Effector CD4-positive, alpha-beta T cell (primary cell): ENCODE measurements around the gene ERICH4.
"Not testable (repeated sequence)": the region's sequence is repeated elsewhere in the genome, so short reads cannot be mapped to it uniquely, and the experiment has no call there.

Experiments used
- DNase-seq: peaks from one replicate; pipeline ENCODE4 v3.0.0-alpha.2; 2020

Gene ERICH4

GRCh38 chr19:41435936-41436673 is 6.9 kb upstream of the ERICH4 start:
- no peak for DNase-seq

GRCh38 chr19:41436674-41436951 is 6.3 kb upstream of the ERICH4 start:
- DNase-seq, result no peak

DNA sequence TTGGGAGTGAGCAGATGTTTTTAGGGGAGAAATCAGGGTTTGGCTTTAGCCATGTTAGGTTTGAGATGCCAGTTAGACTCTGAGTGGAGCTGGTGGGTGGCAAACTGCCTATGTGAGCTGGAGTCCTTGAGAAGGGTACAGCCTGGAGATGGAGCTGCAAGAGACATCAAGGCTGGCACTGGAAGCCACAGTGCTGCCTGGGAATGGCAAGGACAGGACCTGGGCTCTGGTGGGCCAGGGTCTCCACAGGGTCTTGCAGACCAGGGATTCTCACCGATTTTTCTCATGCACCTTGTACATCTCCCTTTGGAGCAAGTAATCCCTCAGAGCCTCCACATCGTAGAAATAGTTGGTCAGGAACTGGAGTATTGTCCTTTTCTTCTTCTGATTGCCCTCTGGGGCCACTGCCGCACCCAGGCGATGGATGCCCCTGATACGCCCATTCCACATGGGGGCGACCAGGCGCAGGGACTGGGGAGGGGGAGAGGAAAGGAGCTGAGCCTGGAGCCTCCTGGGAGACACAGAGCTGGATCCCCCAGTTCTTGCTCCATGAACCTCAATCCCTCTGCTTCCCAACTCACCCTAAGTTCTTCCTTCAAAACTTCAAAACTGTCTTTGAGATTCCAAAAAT is 4.9 kb upstream of the ERICH4 start:
- DNase-seq, result no peak

DNA sequence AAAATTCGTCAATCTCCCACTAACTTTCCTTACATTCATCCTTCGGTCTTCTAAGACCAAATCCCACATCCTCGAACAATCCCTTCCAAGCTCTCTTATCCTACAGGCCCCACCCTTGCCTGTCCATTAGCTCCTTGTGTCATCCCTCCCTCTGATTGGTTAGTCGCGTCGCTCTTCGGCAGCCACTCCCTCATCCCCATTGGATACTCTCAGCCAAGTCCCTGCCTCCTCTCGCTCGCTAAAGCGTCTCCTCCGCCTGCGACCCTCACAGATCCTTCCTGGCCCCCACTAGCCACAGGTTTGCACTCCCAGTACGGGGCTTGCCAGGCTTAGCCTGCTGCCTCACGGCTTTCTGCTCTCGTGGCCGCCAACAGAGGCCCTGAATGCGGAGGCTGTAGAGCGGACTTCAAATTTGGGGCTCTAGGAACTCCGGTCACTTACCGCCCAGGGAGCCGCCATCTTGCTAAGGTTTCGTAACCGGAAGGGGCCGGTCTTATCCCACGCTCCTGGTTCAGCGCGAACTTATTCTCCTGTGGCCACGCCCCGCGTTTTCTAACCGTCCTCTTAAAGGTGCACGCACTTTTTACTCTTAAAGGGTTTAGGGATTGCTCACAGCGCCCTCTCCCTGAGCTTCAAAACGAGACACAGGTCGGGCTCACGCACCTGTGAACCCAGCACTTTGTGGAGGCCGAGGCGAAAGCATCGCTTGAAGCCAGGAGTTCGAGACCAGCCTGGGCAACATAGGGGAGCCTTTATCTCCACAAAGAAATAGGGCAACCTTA is 3.3 kb upstream of the ERICH4 start, which contains the start of gene DMAC2:
Gene DMAC2 (minus strand): TSS at position 472 of the 782 bp plus-strand sequence. CDS start 13 bp downstream, at position 459.
- peak; percentile 91 for DNase-seq

GRCh38 chr19:41441321-41441945 is 1.5 kb upstream of the ERICH4 start:
- DNase-seq, result no peak

DNA sequence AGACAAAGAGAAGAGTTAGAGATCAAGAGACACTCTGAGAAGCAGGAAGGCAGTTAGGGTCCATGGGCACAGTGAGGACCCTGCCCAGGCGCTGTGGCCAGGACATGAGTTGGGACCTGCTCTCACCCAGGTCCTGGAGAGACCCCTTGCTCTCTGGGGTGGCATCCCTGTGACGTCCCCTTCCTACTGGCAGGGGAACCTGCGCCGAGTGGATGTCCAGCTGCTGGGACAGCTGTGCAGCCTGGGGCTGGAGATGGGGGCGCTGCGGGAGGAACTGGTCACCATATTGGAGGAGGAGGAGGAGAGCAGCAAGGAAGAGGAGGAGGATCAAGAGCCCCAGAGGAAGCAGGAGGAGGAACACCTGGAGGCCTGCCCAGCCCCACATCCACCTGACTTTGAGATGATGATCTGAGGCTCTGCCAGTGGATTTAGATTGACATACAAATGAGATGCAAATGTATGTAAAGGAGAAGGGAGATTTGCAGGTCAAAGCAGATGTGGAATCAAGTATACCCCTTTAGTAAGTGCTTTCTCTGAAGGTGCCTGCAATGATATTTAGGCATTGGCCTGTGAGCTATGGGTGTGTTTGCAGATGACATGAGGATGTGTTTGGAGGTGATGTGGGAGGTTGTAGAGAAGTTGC is 978 bp downstream of the ERICH4 start:
- DNase-seq, result no peak

DNA sequence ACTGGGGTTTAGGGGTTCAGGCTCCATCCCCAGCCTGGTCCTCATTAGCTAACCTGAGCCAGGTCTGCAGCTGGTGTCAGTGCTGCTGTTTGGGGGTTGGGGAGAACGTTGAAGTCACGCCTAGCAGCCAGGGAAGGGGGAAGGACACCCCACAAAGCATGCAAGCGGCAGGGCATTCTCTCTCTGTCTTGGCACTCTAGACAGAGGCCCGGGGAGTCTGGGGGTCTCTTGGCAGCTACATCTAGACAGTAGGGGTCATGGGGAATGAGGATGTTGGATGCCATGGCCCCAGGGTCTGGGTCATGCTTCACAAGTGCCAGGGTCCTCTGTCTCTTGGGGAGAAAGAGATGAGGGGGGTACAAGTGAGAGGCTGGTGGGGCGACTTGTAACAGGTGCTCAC is 2.6 kb downstream of the ERICH4 start:
- DNase-seq, result no peak

GRCh38 chr19:41447732-41448332 is 4.9 kb downstream of the ERICH4 start:
- DNase-seq, result no peak

DNA sequence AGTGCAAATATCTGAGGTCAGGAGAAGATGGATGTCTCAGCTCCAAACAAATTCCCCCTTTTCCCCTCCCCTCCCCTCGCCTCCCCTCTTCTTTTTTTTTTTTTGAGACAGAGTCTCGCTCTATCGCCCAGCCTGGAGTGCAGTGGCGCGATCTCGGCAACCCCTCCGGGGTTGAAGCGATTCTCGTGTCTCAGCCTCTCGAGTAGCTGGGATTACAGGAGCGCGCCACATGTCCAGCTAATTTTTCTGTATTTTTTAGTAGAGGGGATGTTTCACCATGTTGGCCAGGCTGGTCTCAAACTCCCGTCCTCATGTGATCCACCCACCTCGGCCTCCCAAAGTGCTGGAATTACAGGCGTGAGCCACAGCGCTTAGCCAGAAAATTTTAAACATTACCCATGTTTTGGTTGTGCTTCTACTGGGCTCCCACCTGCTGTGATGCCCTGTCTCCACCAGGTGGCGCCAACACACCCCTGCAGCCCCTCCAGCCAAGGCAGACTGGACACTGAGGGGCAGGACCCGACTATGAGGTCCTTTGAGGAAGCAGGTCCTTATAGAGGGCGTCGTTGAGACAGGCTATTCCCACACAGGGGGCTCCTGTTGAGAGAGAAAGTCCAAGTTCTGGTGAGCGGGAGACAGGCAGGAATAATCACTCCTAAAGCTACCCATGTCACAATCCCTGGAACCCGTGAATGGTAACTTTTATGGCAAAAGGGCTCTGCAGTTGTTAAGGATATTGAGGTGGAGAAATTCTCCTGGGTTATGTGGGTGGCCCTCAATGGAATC is 6.3 kb downstream of the ERICH4 start:
- DNase-seq, result peak; percentile 64

- DNase-seq, result no peak
Measured at GRCh38 chr19:41449865-41450178, 6.9 kb downstream of the ERICH4 start.

- no peak for DNase-seq
Measured at GRCh38 chr19:41452584-41453275, 9.8 kb downstream of the ERICH4 start.

- no peak for DNase-seq
Measured at GRCh38 chr19:41455936-41456335, 13.0 kb downstream of the ERICH4 start.

DNA sequence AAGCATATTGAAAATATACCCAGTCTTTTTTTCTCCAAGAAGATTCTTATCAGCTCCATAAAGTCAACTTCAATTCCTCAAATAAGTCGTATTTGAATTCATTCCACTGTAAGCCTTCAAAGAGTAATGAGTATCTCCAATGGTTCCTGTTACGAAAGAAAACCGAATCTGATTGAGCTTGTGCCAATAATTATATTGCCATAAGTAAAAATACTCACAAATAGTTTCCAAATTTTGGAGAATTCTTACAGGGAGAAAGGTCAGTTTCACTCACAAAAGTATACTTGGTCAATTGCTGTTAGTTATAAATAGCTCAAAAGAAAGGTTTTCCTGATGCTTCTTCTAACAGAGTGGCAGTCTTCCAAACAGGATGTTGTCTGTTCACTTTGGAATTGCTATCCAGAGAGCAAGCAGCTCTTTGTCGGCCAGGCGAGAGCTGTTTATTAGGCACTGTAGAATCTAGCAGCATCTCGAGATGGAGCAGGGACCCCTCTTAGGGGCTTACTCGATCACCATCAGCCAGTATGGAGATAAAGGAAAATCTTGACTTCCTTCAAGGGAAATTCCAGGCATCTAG is 13.5 kb downstream of the ERICH4 start:
- no peak for DNase-seq

DNA sequence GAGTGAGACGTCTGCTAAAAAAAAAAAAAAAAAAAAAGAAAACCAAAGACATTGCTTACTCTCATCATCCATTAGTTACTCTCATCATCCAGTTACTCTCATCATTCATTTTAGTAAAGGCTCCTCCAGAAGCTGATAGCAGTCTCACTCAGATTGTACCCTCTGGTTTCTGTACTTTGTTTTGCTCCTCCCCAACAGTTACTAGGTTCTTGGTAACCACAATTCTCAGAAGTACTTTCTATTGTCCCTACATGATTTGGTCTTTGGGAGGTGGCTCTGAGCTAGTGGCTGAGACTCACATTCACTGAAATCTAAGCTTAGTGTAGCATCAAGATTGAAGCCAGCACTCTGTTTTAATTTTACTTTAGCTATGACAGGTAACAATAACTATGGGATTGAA is 14.3 kb downstream of the ERICH4 start:
- DNase-seq, result no peak

GRCh38 chr19:41462497-41462896 is 19.5 kb downstream of the ERICH4 start:
- no peak for DNase-seq

GRCh38 chr19:41463257-41464256 is 20.6 kb downstream of the ERICH4 start:
- not testable (repeated sequence) for DNase-seq

DNA sequence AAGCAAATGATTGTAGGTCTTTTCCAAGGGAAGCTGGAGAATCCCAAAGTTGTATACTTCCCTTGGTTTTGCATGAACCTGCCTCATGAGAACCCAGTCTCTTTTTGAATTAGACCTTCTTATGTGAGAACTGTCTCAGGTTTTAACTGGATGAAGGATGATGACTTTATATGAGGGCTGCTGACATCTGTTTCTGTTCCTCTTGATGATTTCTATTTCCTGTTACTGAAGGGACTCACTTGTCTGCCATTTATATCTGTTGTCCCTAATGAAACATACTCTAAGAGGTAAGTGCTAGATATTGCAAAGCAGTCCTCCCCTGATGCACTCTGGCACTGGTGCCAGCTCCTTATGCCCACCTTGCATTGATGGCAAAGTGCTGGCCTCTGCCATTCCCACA is 33.6 kb downstream of the ERICH4 start:
- DNase-seq, result no peak

GRCh38 chr19:41478171-41478570 is 35.2 kb downstream of the ERICH4 start:
- DNase-seq, result no peak
